Fibroblast of pulmonary artery (primary cell): ENCODE results near the gene PRPH2.

Experiments
- DNase-seq: peaks from one replicate; pipeline ENCODE4 v3.0.0-alpha.2; 2010; ENCODE audit warnings: low read depth
- H3K4me3 ChIP-seq: replicated peaks from 2 replicates; pipeline ENCODE4 v1.5.1; 2011; ENCODE audit warnings: low read depth, mild to moderate bottlenecking, control low read depth, low read length, moderate library complexity
- CTCF ChIP-seq: IDR thresholded peaks from 2 replicates; pipeline ENCODE4 v1.5.1; 2011; ENCODE audit warnings: mild to moderate bottlenecking, control low read depth, low read length, inconsistent platforms; ENCODE audit errors: missing control alignments

The PRPH2 gene

GRCh38 chr6:42702200-42702599 is 20.2 kb downstream of the PRPH2 start:
- no peak overlapping the region for H3K4me3 ChIP-seq
- TF ChIP-seq CTCF = no peak
- peak; percentile 62 for DNase-seq

DNA sequence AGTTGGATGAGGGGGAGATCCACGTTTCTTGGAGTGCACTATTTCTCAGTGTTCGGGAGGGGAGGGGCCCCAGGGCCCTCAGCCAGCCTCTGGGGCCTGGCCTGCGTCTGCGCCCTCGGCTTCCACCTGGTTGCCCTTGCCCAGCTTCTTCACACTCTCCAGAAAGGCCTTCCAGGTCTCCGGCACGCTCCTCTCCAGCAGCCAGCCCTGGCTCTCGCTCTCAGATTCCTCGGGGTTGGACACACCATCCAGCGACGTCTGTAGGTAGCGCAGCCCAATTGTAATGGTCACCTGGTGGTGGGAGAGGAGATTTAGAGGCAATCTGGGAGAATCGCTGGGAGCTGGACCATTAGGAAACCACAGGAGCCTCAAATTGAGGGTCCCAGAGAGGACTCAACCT is 24.2 kb downstream of the PRPH2 start:
- no peak for DNase-seq
- no peak overlapping the region for H3K4me3 ChIP-seq
- TF ChIP-seq CTCF = no peak

GRCh38 chr6:42697268-42697655 is 25.1 kb downstream of the PRPH2 start:
- DNase-seq = no peak
- no peak for TF ChIP-seq CTCF
- H3K4me3 ChIP-seq = no peak overlapping the region

DNA sequence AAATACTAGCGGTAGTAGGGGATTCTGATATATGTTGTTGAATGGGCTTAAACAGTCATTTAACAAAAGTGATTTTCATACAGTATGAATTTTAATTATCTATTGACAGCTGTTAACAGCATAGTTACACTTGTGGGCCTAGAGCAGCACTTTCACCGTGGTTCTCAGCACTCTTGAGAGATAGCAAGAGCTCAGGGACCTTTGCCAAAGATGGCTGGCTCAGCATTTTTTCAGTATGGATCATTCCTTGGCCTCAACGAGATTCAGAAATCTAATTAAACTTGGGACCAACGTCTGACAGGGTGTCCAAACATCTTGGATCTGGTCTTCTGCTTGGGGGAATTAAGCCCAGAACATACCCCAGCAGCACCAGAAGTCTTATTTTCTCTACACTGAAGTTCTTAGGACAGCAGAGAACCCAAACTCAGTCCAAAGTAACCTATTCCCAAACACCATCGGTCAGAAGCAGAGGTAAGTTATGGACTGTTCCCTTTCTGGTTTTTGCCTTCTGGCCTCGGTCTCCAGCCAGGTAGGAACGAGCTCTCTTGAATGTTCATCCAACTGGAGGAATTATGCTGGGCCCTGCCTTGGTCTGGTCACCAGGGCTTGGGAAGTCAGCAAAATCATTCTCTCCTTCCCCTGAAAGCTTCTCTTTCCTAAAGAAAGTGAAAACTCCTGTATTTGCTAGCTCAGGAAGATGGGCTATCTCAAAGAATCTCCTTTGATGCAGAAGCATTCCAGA is 25.7 kb downstream of the PRPH2 start:
- H3K4me3 ChIP-seq = no peak overlapping the region
- DNase-seq = peak; percentile 62
- no peak for TF ChIP-seq CTCF

DNA sequence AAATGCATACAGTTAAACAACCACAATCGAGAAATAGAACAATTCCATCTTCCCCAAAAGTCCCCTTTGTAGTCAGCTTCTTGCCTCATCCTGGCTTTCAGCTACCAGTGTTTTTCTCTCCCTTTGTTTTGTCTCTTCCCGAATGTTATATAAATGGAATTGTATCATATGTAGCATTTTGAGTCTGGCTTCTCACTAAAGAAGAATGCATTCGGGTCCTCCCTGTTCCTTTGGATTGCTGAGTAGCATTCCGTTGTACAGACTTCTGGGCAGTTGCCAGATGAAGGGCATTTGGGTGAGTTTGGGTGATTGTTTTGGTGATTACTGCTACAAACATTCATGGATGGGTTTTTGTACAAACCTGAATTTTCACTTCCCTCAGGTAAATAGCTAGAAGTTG is 27.8 kb downstream of the PRPH2 start:
- no peak for TF ChIP-seq CTCF
- peak; percentile 81 for DNase-seq
- no peak overlapping the region for H3K4me3 ChIP-seq

DNA sequence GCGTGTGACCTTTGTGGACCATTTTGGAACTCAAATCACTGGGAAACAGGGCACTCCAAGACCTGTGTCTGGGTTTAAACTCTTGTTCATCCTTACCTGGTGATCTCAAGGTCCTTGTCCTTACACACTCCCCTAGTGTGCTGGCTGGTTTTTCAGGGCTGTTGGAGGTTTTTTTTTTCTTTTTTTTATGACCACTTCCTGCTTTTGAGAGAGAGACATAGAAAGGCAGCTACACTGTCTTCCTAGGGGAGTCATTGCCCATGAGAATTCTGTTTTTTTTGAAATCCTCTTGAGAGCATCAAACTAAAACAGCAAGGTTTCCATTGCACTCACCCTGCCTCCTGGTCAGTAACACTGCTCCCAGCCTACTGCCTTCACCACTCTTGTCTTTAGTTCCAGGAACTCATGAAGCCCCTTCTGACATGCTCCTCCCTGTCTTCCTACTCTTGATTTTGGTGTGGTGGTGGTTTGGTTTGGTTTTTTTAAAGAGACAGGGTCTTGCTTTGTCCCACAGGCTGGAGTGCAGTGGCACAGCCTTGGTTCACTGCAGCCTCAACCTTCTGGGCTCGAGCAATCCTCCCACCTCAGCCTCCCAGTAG is 28.6 kb downstream of the PRPH2 start:
- no peak for DNase-seq
- no peak for TF ChIP-seq CTCF
- no peak overlapping the region for H3K4me3 ChIP-seq
